Caco-2 (cell line): ENCODE measurements around the gene SSC4D. TPM values are rescaled to one million over a fixed set of nuclear protein-coding genes. Genes with fewer than 3 reads are reported as not detected.

Experiments
- BruUV-seq: library from RNA; stranded (reverse); fragments of 400-500 nt; replicated peaks from 2 replicates; lab custom pipeline; 2021; lab: Mats Ljungman, UMichigan
- CTCF ChIA-PET: fragments of 300-600 bp; sonication (Branson Sonifier 250); formaldehyde crosslinking; loops from one replicate; lab custom pipeline; 2022; ENCODE audit warnings: antibody characterized with exemption; lab: Charles Lee
- POLR2A ChIA-PET: fragments of 300-600 bp; sonication (Branson Sonifier 250); formaldehyde crosslinking; loops from one replicate; lab custom pipeline; 2022; ENCODE audit warnings: antibody characterized with exemption; lab: Charles Lee
- DNase-seq, 2 experiments: peaks; one replicate each; pipeline versions ENCODE4 v3.0.0 to v3.0.0-alpha.2; 2020 to 2022
- H3K27me3 ChIP-seq: replicated peaks from 2 replicates; pipeline ENCODE4 v1.6.0; 2011; ENCODE audit warnings: low read length; ENCODE audit not compliant: control insufficient read depth, insufficient read depth
- H3K36me3 ChIP-seq: 2 replicates; pipeline ENCODE4 v1.5.1; 2011; ENCODE audit warnings: low read length; ENCODE audit not compliant: control insufficient read depth, insufficient read depth
- H3K4me1 ChIP-seq: fragments of 250-450 bp; sonication (Bioruptor Pico); 2 replicates; pipeline ENCODE4 v1.5.1; 2020; ENCODE audit warnings: mild to moderate bottlenecking
- H3K4me3 ChIP-seq: 2 replicates; pipeline ENCODE4 v1.5.1; 2011; ENCODE audit warnings: low read depth, mild to moderate bottlenecking, control low read depth, low read length
- H3K9me3 ChIP-seq: fragments of 250-450 bp; sonication (Bioruptor Pico); 2 replicates; pipeline ENCODE4 v1.5.1; 2020; ENCODE audit warnings: mild to moderate bottlenecking, moderate library complexity
- H3K27ac Mint-ChIP-seq: one replicate; pipeline ENCODE4 v1.8.0; 2022; ENCODE audit warnings: mixed read lengths; ENCODE audit not compliant: unreplicated experiment
- H3K27me3 Mint-ChIP-seq: one replicate; pipeline ENCODE4 v1.8.0; 2022; ENCODE audit warnings: mixed read lengths; ENCODE audit not compliant: insufficient read depth, unreplicated experiment
- H3K36me3 Mint-ChIP-seq: one replicate; pipeline ENCODE4 v1.8.0; 2022; ENCODE audit warnings: mild to moderate bottlenecking, mixed read lengths; ENCODE audit not compliant: insufficient read depth, unreplicated experiment
- H3K4me1 Mint-ChIP-seq: one replicate; pipeline ENCODE4 v1.8.0; 2022; ENCODE audit warnings: low read depth, mixed read lengths; ENCODE audit not compliant: unreplicated experiment
- H3K4me3 Mint-ChIP-seq: one replicate; pipeline ENCODE4 v1.8.0; 2022; ENCODE audit warnings: mild to moderate bottlenecking, moderate library complexity, mixed read lengths; ENCODE audit not compliant: unreplicated experiment
- H3K9me3 Mint-ChIP-seq: one replicate; pipeline ENCODE4 v1.8.0; 2022; ENCODE audit warnings: mixed read lengths; ENCODE audit not compliant: unreplicated experiment
- CTCF ChIP-seq, 2 experiments: fragments of 200-600 bp in 1 of 2; IDR thresholded peaks; 1 replicate in 1 of 2; 2 replicates in 1 of 2; pipeline versions ENCODE4 v1.5.1 to v1.8.0; 2011 to 2022; ENCODE audit warnings: antibody characterized with exemption in 1 of 2, control low read depth in 1 of 2, inconsistent platforms in 1 of 2, low read depth in 1 of 2, low read length in 1 of 2, mild to moderate bottlenecking in 1 of 2, moderate library complexity in 1 of 2; ENCODE audit not compliant: insufficient read depth in 1 of 2, severe bottlenecking in 1 of 2, unreplicated experiment in 1 of 2
- intact Hi-C: fragments of 100-400 bp; cut with micrococcal nuclease; formaldehyde crosslinking; loops from one replicate; pipeline ENCODE4 v1.10.0; 2022; ENCODE audit not compliant: unreplicated experiment
- total RNA-seq: library from RNA; stranded (reverse); gene quantifications from 2 replicates; pipeline ENCODE4 v1.2.3, GENCODE V29; 2022

The SSC4D gene
- total RNA-seq, 1 experiment from 2014 or later, result 1.6 TPM

DNA sequence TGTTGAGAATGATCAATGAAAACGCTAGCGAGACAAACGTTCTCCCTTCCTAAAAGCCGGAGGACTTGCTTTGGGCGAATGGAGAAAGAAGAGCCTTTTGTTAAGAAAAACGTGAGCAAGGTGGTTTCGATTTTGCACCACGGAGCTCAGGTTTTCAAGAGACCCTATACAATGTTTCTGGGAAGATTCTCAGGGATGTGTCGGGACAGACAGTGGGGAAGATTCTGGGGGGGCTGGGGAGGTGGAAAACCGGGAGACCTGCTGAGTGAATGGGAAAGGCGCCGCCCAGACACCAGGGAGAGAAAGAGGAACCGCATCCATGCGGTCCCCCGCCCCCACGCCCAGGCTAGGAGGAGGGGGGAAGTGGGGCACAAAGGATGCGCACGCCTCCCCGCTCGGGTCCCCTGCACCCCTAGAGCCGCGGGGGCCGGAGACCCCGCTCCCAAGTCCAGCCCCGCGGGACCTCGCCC, 51.5 kb downstream of the SSC4D start:
- no peaks in the 10 kb centered on the region; the same call in 1 of the 2 replicates for H3K36me3 ChIP-seq
- no TSS peak for BruUV-seq
- H3K27me3 ChIP-seq, result no peaks in the 10 kb centered on the region
- Mint-ChIP-seq H3K4me3 (peak overlapping the region; percentile 87), H3K27me3 (no peaks in the 10 kb centered on the region), H3K9me3 (no peaks in the 10 kb centered on the region), H3K27ac (peak overlapping the region; percentile 89), H3K36me3 (peaks cover 64% of the 10 kb centered on the region), H3K4me1 (no peaks in the 10 kb centered on the region)
- ChIA-PET CTCF (no interaction called here), POLR2A (interaction anchor here (0.6 to 0.7 kb wide), 4 partner anchors 11 to 1199 kb away, joined by 3 to 8 read pairs (median 4); no protein-coding TSS in a partner anchor)
- H3K9me3 ChIP-seq, result no peaks in the 10 kb centered on the region
- no peak for TF ChIP-seq CTCF (IDR thresholded peaks at IDR 0.05; ENCODE audit: insufficient read depth in 1 of 2, low read depth in 1 of 2, low read length in 1 of 2, severe bottlenecking in 1 of 2, unreplicated experiment in 1 of 2)
- peak overlapping the region; percentile 91 for H3K4me3 ChIP-seq
- DNase-seq, result peak; percentile 45 to 64
- H3K4me1 ChIP-seq, result peaks cover 17% of the 10 kb centered on the region
- intact Hi-C loops, result loop anchor here (2.0 to 5.0 kb wide), 3 partner anchors 35 to 66 kb away; no protein-coding TSS in a partner anchor

DNA sequence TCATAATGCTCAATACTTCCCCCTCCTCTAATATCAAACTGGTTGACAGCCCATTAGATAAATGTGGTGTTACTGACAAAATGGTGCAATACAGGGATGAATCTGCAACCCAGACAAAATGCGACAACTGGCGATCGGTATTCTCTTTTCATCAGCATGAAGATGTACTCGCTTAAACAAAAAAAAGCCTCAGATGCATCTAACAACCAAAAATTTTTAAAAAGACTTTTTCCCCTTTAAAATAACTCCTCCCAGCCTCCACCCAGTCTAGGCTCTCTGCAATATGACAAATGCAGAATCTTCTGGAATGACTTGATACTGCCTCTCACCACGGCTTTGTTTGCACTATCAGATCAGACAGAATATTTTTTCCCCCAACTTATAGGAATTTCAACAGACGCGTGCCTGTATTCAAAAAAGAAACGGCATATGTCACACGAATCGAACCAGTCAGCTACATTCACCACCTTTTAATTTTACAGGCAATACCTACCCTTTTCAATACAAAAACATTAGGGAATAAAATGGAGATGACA, 52.0 kb downstream of the SSC4D start:
- no peak for TF ChIP-seq CTCF (IDR thresholded peaks at IDR 0.05; ENCODE audit: insufficient read depth in 1 of 2, low read depth in 1 of 2, low read length in 1 of 2, severe bottlenecking in 1 of 2, unreplicated experiment in 1 of 2)
- Mint-ChIP-seq H3K4me3 (peak overlapping the region; percentile 87), H3K4me1 (no peaks in the 10 kb centered on the region), H3K27me3 (no peaks in the 10 kb centered on the region), H3K9me3 (no peaks in the 10 kb centered on the region), H3K36me3 (peaks cover 69% of the 10 kb centered on the region), H3K27ac (peak overlapping the region; percentile 89)
- BruUV-seq, result TSS peak; percentile 45
- POLR2A ChIA-PET, result interaction anchor here (0.6 kb wide), 2 partner anchors 12 to 54 kb away, joined by 5 to 8 read pairs; no protein-coding TSS in a partner anchor
- Histone ChIP-seq H3K27me3 (no peaks in the 10 kb centered on the region), H3K4me3 (peak overlapping the region; percentile 91), H3K4me1 (peaks cover 17% of the 10 kb centered on the region), H3K9me3 (no peaks in the 10 kb centered on the region), H3K36me3 (no peaks in the 10 kb centered on the region; the same call in 1 of the 2 replicates)
- CTCF ChIA-PET, result no interaction called here
- intact Hi-C loops, result loop anchor here (2.0 to 5.0 kb wide), 3 partner anchors 35 to 65 kb away; no protein-coding TSS in a partner anchor
- no peak for DNase-seq

GRCh38 chr7:76356823-76357222, 52.7 kb downstream of the SSC4D start:
- ChIA-PET POLR2A (no interaction called here), CTCF (no interaction called here)
- Mint-ChIP-seq H3K4me3 (peak overlapping the region; percentile 87), H3K27me3 (no peaks in the 10 kb centered on the region), H3K36me3 (peaks cover 76% of the 10 kb centered on the region), H3K27ac (peak overlapping the region; percentile 89), H3K9me3 (no peaks in the 10 kb centered on the region), H3K4me1 (peaks cover 7% of the 10 kb centered on the region)
- TF ChIP-seq CTCF (IDR thresholded peaks at IDR 0.05; ENCODE audit: insufficient read depth in 1 of 2, low read depth in 1 of 2, low read length in 1 of 2, severe bottlenecking in 1 of 2, unreplicated experiment in 1 of 2), result no peak
- no peaks in the 10 kb centered on the region for H3K9me3 ChIP-seq
- H3K36me3 ChIP-seq, result no peaks in the 10 kb centered on the region; the same call in none of the 2 replicates
- H3K4me3 ChIP-seq, result peak overlapping the region; percentile 91
- intact Hi-C loops, result loop anchor here (5.0 kb wide), 1 partner anchor 65 kb away; no protein-coding TSS in a partner anchor
- H3K4me1 ChIP-seq, result peaks cover 17% of the 10 kb centered on the region
- H3K27me3 ChIP-seq, result no peaks in the 10 kb centered on the region
- DNase-seq, result peak in 1 of 2 experiments; percentile 43
- BruUV-seq, result no TSS peak
